MCF 10A (cell line): ENCODE data around the gene SERPINA10. TPM values are rescaled to one million over a fixed set of nuclear protein-coding genes. Genes with fewer than 3 reads are reported as not detected.

Experiments
- BruUV-seq: library from RNA; stranded (reverse); fragments of 400-500 nt; replicated peaks from 2 replicates; lab custom pipeline; 2021; lab: Mats Ljungman, UMichigan
- CTCF ChIA-PET: fragments of 300-600 bp; sonication (Branson Sonifier 250); formaldehyde crosslinking; extraction: SDS; loops from one replicate; lab custom pipeline; 2021; ENCODE audit warnings: antibody characterized with exemption, inconsistent platforms; lab: Yijun Ruan, JAX
- POLR2A ChIA-PET: fragments of 300-600, 350-650 bp; sonication (Branson Sonifier 250); formaldehyde crosslinking; extraction: SDS; loops from one replicate; lab custom pipeline; 2020; ENCODE audit warnings: antibody characterized with exemption, inconsistent platforms; lab: Yijun Ruan, JAX
- DNase-seq: peaks from one replicate; pipeline ENCODE4 v3.0.0-alpha.2; 2018; ENCODE audit not compliant: unreplicated experiment
- H3K27ac Mint-ChIP-seq: one replicate; pipeline ENCODE4 v1.8.0; 2022; ENCODE audit warnings: mild to moderate bottlenecking, low read depth, mixed read lengths; ENCODE audit not compliant: unreplicated experiment
- H3K27me3 Mint-ChIP-seq: one replicate; pipeline ENCODE4 v1.8.0; 2022; ENCODE audit warnings: mixed read lengths; ENCODE audit not compliant: insufficient read depth, unreplicated experiment
- H3K36me3 Mint-ChIP-seq: one replicate; pipeline ENCODE4 v1.8.0; 2022; ENCODE audit warnings: mild to moderate bottlenecking, moderate library complexity, mixed read lengths; ENCODE audit not compliant: insufficient read depth, unreplicated experiment
- H3K4me1 Mint-ChIP-seq: one replicate; pipeline ENCODE4 v1.8.0; 2022; ENCODE audit warnings: mixed read lengths; ENCODE audit not compliant: insufficient read depth, unreplicated experiment
- H3K4me3 Mint-ChIP-seq: one replicate; pipeline ENCODE4 v1.8.0; 2022; ENCODE audit warnings: mild to moderate bottlenecking, moderate library complexity, mixed read lengths; ENCODE audit not compliant: unreplicated experiment
- H3K9me3 Mint-ChIP-seq: one replicate; pipeline ENCODE4 v1.8.0; 2022; ENCODE audit warnings: mixed read lengths; ENCODE audit not compliant: unreplicated experiment
- intact Hi-C: fragments of 100-400 bp; cut with micrococcal nuclease; formaldehyde crosslinking; loops from 2 replicates; pipeline ENCODE4 v1.14.1; 2022
- total RNA-seq: library from RNA; stranded (reverse); gene quantifications from 2 replicates; pipeline ENCODE4 v1.2.3, GENCODE V29; 2022
- TF ChIP-seq, protein P1 (sequence below): fragments of 200-600 bp; IDR thresholded peaks from one replicate; pipeline ENCODE4 v1.8.0; 2022; ENCODE audit warnings: antibody characterized with exemption, mild to moderate bottlenecking; ENCODE audit not compliant: unreplicated experiment

The SERPINA10 gene
- total RNA-seq, 1 experiment from 2014 or later: not detected

DNA sequence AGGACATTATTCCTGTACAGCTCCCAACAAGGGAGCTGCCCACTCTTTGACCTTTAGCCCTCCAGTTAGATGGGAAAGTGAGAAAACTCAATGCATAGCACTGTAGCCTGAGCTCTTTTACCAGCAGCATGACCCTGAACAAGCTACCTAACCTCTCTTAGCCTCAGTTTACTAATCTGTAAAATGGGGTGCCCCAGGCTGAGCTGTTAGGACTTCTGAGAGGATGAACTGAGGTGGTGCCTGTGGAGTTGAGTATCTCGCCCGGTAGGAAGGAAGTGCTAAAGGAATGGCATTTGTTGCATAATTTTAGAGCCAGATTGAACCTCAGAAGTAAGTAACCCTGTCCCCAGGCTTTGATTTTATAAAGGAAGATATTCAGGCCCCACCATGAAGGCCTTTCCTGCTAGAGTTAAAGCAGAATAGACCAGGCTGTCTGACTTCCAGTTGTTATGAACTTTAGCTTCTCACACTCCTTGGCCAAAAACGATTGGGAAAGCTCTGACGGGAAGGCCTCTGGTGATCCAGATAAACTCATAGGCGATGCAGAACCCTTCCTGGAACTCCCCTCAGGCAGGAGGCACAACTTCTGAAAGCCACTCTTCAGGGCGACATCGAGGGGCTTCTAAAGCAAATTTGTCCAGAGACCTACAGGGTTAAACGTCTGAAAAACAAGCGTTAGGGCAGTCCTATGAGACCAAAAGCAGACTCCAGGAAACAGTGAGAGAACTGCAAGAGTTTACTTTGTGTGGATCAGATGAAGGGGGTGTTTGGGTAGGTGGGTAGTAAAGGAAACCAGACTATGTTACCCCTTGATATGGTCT lies 2.5 kb upstream of the SERPINA10 start:
- Mint-ChIP-seq H3K27ac (no peak overlapping the region), H3K27me3 (no peaks in the 10 kb centered on the region), H3K4me3 (no peak overlapping the region), H3K9me3 (no peaks in the 10 kb centered on the region), H3K4me1 (no peaks in the 10 kb centered on the region), H3K36me3 (peaks cover 4% of the 10 kb centered on the region)
- ChIA-PET CTCF (interaction anchor here (0.6 to 0.7 kb wide), 2 partner anchors 127 to 259 kb away, joined by 3 read pairs; no protein-coding TSS in a partner anchor), POLR2A (no interaction called here)
- no TSS peak for BruUV-seq
- intact Hi-C loops: no loop called here
- no peak for DNase-seq
- TF ChIP-seq, protein P1, sequence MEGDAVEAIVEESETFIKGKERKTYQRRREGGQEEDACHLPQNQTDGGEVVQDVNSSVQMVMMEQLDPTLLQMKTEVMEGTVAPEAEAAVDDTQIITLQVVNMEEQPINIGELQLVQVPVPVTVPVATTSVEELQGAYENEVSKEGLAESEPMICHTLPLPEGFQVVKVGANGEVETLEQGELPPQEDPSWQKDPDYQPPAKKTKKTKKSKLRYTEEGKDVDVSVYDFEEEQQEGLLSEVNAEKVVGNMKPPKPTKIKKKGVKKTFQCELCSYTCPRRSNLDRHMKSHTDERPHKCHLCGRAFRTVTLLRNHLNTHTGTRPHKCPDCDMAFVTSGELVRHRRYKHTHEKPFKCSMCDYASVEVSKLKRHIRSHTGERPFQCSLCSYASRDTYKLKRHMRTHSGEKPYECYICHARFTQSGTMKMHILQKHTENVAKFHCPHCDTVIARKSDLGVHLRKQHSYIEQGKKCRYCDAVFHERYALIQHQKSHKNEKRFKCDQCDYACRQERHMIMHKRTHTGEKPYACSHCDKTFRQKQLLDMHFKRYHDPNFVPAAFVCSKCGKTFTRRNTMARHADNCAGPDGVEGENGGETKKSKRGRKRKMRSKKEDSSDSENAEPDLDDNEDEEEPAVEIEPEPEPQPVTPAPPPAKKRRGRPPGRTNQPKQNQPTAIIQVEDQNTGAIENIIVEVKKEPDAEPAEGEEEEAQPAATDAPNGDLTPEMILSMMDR: no peak

DNA sequence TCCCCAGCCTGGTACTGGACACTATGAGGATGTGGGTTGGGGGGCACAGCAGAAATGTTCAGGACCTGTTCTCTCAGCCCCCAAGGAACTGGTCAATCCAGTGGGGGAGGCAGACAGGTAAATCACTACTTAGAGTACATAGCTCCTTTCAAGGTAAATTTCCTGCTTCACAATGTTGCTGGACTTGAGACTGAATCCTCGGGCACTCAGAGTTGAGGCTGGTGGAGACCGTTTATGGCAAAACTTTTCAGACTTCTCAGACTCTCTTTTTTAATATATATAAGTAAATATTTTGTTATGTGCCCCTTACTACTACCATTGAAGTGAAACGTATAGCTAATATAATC lies 483 bp upstream of the SERPINA10 start:
- TF ChIP-seq, protein P1: no peak
- no peaks in the 10 kb centered on the region for H3K4me1 Mint-ChIP-seq
- POLR2A ChIA-PET: no interaction called here
- DNase-seq: no peak
- no TSS peak for BruUV-seq
- intact Hi-C loops: no loop called here
- no peak overlapping the region for H3K4me3 Mint-ChIP-seq
- CTCF ChIA-PET: interaction anchor here (0.6 to 1.0 kb wide), 2 partner anchors 157 to 1161 kb away, joined by 3 to 4 read pairs; no protein-coding TSS in a partner anchor
- peaks cover 4% of the 10 kb centered on the region for H3K36me3 Mint-ChIP-seq
- no peaks in the 10 kb centered on the region for H3K27me3 Mint-ChIP-seq
- H3K27ac Mint-ChIP-seq: no peak overlapping the region
- H3K9me3 Mint-ChIP-seq: no peaks in the 10 kb centered on the region

DNA sequence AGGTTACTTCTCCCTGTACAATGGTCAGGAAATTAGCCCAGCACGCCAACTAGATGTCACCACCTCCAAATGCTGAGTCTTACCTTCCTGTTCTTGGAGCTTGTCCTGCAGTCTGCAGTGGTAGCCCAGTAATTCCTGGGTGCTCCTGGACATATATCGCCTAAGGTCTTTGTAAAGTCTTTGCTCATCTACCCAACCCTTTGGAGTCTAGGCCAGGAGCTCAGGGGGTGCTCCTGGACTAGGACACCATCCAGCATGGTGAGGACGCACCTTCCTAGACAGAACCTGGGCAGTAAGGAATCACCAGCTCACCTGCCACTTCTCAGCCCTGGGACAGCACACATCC lies 569 bp downstream of the SERPINA10 start:
- H3K27me3 Mint-ChIP-seq: no peaks in the 10 kb centered on the region
- TF ChIP-seq, protein P1: no peak
- DNase-seq: no peak
- no peaks in the 10 kb centered on the region for H3K9me3 Mint-ChIP-seq
- intact Hi-C loops: no loop called here
- H3K27ac Mint-ChIP-seq: no peak overlapping the region
- BruUV-seq: no TSS peak
- H3K4me1 Mint-ChIP-seq: no peaks in the 10 kb centered on the region
- ChIA-PET POLR2A (interaction anchor here (0.6 to 0.7 kb wide), 2 partner anchors 49 to 174 kb away, joined by 3 read pairs; no protein-coding TSS in a partner anchor), CTCF (no interaction called here)
- H3K4me3 Mint-ChIP-seq: no peak overlapping the region
- H3K36me3 Mint-ChIP-seq: peaks cover 4% of the 10 kb centered on the region

DNA sequence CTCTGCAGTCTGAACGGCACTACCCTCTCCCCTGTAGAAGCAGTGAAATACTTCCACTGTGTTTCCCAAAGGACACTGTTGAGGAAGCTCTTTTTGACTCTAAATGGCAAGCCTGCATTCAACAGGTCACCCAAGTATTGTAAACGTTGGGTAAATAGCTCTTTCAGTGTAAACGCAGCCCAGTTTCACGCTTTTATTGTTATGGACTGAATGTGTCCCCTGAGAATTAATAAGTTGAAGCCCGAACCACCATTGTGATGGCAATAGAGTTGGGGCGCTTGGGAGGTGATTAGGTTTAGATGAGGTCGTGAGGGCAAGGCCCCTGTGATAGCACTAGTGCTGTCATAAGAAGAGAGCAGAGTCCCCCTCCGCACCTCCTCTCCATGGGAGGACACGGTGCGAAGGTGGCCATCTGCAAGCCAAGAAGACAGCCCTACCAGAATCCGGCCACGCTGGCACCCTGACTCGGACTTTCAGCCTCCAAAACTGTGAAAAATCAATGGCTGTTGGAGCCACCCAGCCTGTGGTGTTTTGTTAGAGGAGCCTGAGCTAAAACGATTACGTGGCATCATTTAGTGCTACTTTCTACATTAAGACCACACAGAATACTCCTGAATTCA lies 1.1 kb downstream of the SERPINA10 start:
- Mint-ChIP-seq H3K27ac (no peak overlapping the region), H3K27me3 (no peaks in the 10 kb centered on the region), H3K36me3 (peaks cover 4% of the 10 kb centered on the region), H3K4me1 (no peaks in the 10 kb centered on the region), H3K9me3 (no peaks in the 10 kb centered on the region), H3K4me3 (no peak overlapping the region)
- no peak for DNase-seq
- CTCF ChIA-PET: interaction anchor here (1.0 kb wide), 1 partner anchor 156 kb away, joined by 4 read pairs; no protein-coding TSS in a partner anchor
- TF ChIP-seq, protein P1: no peak
- POLR2A ChIA-PET: interaction anchor here (0.7 kb wide), 1 partner anchor 175 kb away, joined by 3 read pairs; no protein-coding TSS in a partner anchor
- no TSS peak for BruUV-seq
- intact Hi-C loops: no loop called here
